Measurements from ENCODE around the gene ZNG1A. TPM values are rescaled to one million over a fixed set of nuclear protein-coding genes. Genes with fewer than 3 reads are reported as not detected.
"Not testable (repeated sequence)": the region's sequence is repeated elsewhere in the genome, so short reads cannot be mapped to it uniquely, and the experiment has no call there.

Gene ZNG1A
- 63.0 TPM for polyA plus RNA-seq (ENCODE audit: insufficient read length)

- DNase-seq = peak; percentile 59
These were observed at the start of gene ZNG1A for GRCh38 chr9:178970-179383. Gene ZNG1A, minus strand, starts transcription at chr9:179056. Its CDS starts 87 bp downstream, at chr9:178969.

DNA sequence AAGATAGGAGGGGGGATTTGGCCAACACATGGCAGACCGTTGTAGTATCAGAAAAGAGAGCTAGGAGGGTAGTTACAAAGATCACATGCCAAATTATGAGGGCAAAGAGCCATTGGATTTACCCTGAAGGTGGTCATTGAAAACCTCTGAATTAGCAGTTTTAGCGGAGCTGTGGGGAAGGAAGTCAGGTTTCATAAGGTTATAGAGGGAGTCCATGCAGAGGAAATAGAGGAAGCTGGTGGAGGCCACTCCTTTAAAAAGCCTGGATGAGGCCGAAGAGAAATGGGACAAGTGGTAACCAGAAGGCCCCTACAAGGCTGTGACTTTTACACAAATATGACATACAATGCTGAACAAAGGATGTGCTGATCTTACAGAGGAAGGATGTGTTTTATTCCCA is 49.0 kb upstream of the ZNG1A start:
- no peak for DNase-seq

DNA sequence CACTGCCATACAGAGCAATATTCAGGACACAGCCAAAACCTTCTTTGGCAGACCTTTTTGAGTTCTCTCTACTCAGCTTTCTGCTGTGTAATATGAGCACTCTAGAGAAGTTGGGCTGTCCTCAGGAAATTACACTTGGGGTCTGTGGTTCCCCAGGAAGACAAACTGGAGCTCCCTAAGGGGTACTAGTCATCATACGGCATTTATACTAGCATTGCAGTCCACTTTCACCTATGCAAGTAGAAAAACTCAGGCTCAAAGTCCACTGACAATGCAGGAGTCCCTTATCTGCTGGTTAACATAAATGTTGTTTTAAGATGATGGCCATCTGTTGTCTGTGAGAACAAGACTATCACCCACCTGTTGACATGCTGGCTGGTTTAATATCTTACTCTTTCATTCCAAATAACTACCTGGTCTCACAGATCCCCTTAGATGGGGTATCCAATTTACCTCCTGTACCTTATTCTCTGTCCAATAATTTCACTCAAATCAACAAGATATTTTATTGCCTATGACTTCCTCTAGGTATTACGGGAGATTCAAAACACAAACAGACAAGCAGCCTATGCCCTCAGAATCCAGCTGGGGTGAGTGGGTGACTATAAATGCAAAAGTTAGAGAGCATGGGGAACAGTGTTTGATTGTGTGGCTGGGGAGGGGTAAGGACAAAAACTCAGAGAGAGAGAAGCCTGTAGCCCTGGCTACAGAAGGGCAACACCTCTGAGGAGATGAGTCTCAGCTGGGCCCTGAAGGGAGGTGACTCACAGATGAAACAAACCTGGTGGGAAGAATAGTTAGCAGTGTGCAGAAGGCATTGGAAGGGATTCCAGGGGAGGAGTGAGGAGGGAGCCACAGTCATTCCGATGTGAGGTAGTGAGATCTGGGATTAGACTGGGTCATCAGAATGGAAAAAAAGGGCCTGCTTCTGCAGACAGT is 46.0 kb upstream of the ZNG1A start:
- DNase-seq = no peak

GRCh38 chr9:224026-224425 is 45.2 kb upstream of the ZNG1A start:
- DNase-seq = no peak

DNA sequence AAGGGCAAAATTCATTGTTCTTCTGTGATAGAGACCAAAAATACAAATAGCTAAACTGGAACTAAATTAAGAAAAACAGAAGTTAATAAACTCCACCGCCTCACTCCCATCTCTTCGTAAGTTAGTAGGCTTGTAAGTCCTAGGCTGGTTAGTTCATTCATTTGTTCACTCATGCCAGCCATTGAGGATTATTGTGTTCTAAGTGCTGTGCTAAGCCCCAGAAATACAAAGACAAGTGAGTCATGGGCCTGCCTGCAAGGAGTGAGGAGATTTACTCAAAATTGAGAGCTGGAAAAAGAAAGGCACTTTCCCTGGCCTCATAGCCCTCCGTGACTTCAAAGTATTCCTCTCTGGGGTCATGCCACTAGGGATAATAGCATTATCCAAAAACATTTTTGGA is 44.3 kb upstream of the ZNG1A start:
- no peak for DNase-seq

- DNase-seq = no peak
These were observed 43.3 kb upstream of the ZNG1A start for GRCh38 chr9:221989-222776.

DNA sequence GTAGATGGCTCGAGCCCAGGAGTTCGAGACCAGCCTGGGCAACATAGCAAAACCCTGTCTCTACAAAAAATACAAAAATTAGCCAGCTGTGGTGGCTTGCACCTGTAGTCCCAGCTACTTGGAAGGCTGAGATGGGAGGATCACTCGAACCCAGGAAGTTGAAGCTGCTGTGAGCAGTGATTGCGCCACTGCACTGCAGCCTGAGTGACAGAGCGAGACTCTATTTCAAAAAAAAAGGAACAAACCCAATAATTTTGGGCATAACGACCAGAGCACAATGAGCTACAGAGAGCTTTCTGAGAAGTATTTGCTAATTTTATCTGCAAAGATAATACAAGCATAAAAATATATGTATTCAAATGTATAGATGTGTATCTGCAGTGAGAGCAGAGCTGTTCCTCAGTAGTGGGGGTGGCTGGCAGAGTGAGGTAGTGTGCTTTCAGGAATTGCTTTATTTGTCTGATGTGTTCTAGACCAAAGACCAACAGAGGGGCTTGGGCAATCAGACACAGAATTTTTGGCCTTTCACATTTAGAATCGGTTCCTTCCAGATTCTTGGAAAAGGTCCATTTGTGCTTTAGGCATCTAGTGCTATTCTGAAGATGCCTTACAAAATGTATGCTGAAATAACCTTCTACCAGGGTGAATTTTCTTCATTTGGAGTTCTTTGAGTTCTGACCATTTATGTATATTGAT is 41.0 kb upstream of the ZNG1A start:
- DNase-seq = no peak

DNA sequence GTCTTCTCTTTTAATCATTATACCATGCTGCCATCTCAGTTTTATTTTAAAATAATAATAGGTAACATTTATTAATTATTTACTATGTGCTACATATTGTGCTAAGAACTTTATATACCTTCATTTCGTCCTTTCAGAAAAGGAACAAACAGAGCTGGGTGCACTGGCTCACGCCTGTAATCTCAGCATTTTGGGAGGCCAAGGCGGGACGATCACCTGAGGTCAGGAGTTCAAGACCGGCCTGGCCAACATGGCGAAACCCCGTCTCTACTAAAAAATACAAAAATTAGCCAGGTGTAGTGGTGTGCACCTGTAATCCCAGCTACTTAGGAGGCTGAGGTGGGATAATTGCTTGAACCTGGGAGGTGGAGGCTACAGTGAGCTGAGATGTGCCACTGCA is 40.2 kb upstream of the ZNG1A start:
- DNase-seq = not testable (repeated sequence)

DNA sequence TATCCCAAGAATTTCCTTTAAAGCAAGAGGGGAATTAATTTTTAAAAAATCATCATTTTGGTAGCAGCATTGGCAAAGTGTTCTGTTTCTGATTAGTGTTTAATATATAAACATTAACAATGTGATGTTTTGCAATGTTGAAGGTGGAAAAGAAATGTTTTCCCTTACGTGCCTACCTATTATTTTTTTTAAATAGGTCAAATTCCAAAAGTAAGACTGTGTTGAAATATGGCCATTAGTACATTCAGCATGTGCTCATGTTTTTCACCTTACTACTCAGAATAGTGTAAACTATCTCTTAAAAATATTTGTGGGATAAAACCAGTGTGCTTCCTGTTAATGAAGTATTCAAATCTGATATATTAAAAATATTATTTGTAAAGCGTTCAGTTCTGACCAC is 39.1 kb upstream of the ZNG1A start:
- no peak for DNase-seq

GRCh38 chr9:216866-217265 is 38.0 kb upstream of the ZNG1A start:
- no peak for DNase-seq

GRCh38 chr9:215631-216155 is 36.8 kb upstream of the ZNG1A start:
- DNase-seq = no peak

GRCh38 chr9:214648-215493 is 36.0 kb upstream of the ZNG1A start, which contains the start of gene DOCK8:
Gene DOCK8, plus strand, starts transcription at chr9:214865. Its CDS starts 112 bp downstream, at chr9:214977.
- peak; percentile 48 for DNase-seq

DNA sequence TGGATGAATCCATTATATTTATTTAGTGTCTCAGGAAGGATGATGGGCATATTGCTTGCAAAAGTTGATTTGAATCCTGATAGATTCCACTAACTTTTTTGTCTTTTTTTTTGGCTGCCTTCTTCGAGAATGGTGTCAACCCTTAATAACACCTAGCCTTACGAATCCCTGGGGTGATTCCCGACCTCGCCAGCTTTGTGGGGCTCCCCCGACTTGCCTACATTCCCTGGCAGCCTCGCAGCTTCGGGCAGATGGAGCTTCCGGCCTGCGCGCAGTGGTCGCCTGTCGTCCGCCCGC is 35.4 kb upstream of the ZNG1A start:
- DNase-seq = no peak

DNA sequence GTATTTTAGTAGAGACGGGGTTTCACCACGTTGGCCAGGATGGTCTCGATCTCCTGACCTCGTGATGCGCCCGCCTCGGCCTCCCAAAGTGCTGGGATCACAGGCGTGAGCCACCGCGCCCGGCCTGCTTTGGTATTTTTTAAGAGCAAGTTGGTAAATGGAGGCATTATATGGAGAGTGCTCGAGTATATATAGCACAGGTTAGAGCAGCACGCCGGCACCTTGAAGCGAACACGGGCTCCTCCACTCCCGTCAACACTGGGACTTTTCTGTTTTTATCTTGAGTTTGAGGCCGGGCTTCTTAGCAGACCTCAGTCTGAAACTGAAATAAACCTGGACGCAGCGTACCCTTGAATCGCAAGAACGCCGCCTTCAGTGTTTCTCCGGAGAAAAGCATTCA is 35.0 kb upstream of the ZNG1A start:
- DNase-seq = not testable (repeated sequence)

GRCh38 chr9:212297-212696 is 33.4 kb upstream of the ZNG1A start:
- DNase-seq = no peak

DNA sequence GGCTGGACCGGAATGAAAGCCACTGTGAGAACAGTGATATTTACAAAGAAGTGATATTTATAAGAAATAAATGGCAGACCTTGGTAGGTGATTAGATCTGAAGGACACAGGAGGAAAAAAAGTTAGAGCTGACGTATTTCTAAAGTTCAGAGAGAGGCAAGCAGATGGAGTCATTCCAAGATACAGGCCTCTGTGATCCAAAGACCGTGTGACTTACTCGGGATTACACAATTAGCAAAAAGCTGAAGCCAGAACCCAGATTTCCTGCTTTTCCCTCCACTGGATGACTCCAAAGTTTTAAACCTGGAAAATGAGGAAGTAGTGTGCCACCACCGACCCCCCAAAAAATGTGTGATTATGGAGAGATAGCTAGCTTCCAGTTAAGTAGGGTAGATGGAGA is 32.7 kb upstream of the ZNG1A start:
- no peak for DNase-seq

GRCh38 chr9:211036-211435 is 32.2 kb upstream of the ZNG1A start:
- no peak for DNase-seq

- no peak for DNase-seq
These were observed 30.4 kb upstream of the ZNG1A start for GRCh38 chr9:209143-209758.

GRCh38 chr9:206481-206880 is 27.6 kb upstream of the ZNG1A start:
- DNase-seq = no peak

GRCh38 chr9:199601-200000 is 20.7 kb upstream of the ZNG1A start:
- DNase-seq = not testable (repeated sequence)

- peak; percentile 13 for DNase-seq
These were observed 573 bp downstream of the ZNG1A start for GRCh38 chr9:178140-178825.
